Measurements from ENCODE around the gene GTF3A. TPM values are rescaled to one million over a fixed set of nuclear protein-coding genes. Genes with fewer than 3 reads are reported as not detected.

Gene GTF3A
- polyA plus RNA-seq (ENCODE audit: insufficient read length in 3 of 3), result 10 to 100 TPM; 76.7 to 87.0 (median 80.3) TPM
- long read RNA-seq, donor 1, transcript GTF3A-201 (9 exons, 1,383 nt), result major isoform, 19 of 20 reads
- long read RNA-seq, donor 1, partial matches to known transcripts, result 0 of 20 reads
- long read RNA-seq, donor 1, other reads (novel, unspliced or antisense), result 0 of 20 reads
- long read RNA-seq, donor 2, transcript GTF3A-201 (9 exons, 1,383 nt), result major isoform, 28 of 163 reads
- long read RNA-seq, donor 2, partial matches to known transcripts, result 67 of 163 reads
- long read RNA-seq, donor 2, other reads (novel, unspliced or antisense), result 66 of 163 reads
- long read RNA-seq, donor 3, transcript GTF3A-201 (9 exons, 1,383 nt), result major isoform, 23 of 52 reads
- long read RNA-seq, donor 3, transcript GTF3A-207 (3 exons, 829 nt), result minor isoform, 6 of 52 reads
- long read RNA-seq, donor 3, partial matches to known transcripts, result 17 of 52 reads
- long read RNA-seq, donor 3, other reads (novel, unspliced or antisense), result 5 of 52 reads
- long read RNA-seq, donor 4, transcript GTF3A-201 (9 exons, 1,383 nt), result major isoform, 48 of 59 reads
- long read RNA-seq, donor 4, partial matches to known transcripts, result 6 of 59 reads
- long read RNA-seq, donor 4, other reads (novel, unspliced or antisense), result 0 of 59 reads
- long read RNA-seq, donor 5, transcript GTF3A-201 (9 exons, 1,383 nt), result major isoform, 11 of 14 reads
- long read RNA-seq, donor 5, partial matches to known transcripts, result 0 of 14 reads
- long read RNA-seq, donor 5, other reads (novel, unspliced or antisense), result 0 of 14 reads
- long read RNA-seq, donor 6, transcript GTF3A-201 (9 exons, 1,383 nt), result major isoform, 20 of 23 reads
- long read RNA-seq, donor 6, partial matches to known transcripts, result 0 of 23 reads
- long read RNA-seq, donor 6, other reads (novel, unspliced or antisense), result 0 of 23 reads
- long read RNA-seq, donor 7, transcript GTF3A-201 (9 exons, 1,383 nt), result major isoform, 22 of 166 reads
- long read RNA-seq, donor 7, partial matches to known transcripts, result 110 of 166 reads
- long read RNA-seq, donor 7, other reads (novel, unspliced or antisense), result 32 of 166 reads
- long read RNA-seq, donor 8, transcript GTF3A-201 (9 exons, 1,383 nt), result major isoform, 18 of 22 reads
- long read RNA-seq, donor 8, partial matches to known transcripts, result 0 of 22 reads
- long read RNA-seq, donor 8, other reads (novel, unspliced or antisense), result 0 of 22 reads
- long read RNA-seq, donor 9, transcript GTF3A-201 (9 exons, 1,383 nt), result major isoform, 28 of 36 reads
- long read RNA-seq, donor 9, partial matches to known transcripts, result 5 of 36 reads
- long read RNA-seq, donor 9, other reads (novel, unspliced or antisense), result 0 of 36 reads
- long read RNA-seq, donor 10, transcript GTF3A-201 (9 exons, 1,383 nt), result major isoform, 27 of 35 reads
- long read RNA-seq, donor 10, transcript GTF3A-207 (3 exons, 829 nt), result minor isoform, 7 of 35 reads
- long read RNA-seq, donor 10, partial matches to known transcripts, result 0 of 35 reads
- long read RNA-seq, donor 10, other reads (novel, unspliced or antisense), result 0 of 35 reads
- long read RNA-seq, donor 11, transcript GTF3A-201 (9 exons, 1,383 nt), result major isoform, 13 of 22 reads
- long read RNA-seq, donor 11, partial matches to known transcripts, result 6 of 22 reads
- long read RNA-seq, donor 11, other reads (novel, unspliced or antisense), result 0 of 22 reads
- long read RNA-seq, donor 12, transcript GTF3A-201 (9 exons, 1,383 nt), result major isoform, 34 of 53 reads
- long read RNA-seq, donor 12, transcript GTF3A-207 (3 exons, 829 nt), result minor isoform, 7 of 53 reads
- long read RNA-seq, donor 12, partial matches to known transcripts, result 7 of 53 reads
- long read RNA-seq, donor 12, other reads (novel, unspliced or antisense), result 0 of 53 reads
- long read RNA-seq, donor 13, transcript GTF3A-201 (9 exons, 1,383 nt), result major isoform, 14 of 158 reads
- long read RNA-seq, donor 13, partial matches to known transcripts, result 123 of 158 reads
- long read RNA-seq, donor 13, other reads (novel, unspliced or antisense), result 17 of 158 reads
- long read RNA-seq, donor 14, result 0 reads
- long read RNA-seq, donor 15, transcript GTF3A-207 (3 exons, 829 nt), result minor isoform, 6 of 252 reads
- long read RNA-seq, donor 15, transcript GTF3A-201 (9 exons, 1,383 nt), result major isoform, 36 of 252 reads
- long read RNA-seq, donor 15, partial matches to known transcripts, result 140 of 252 reads
- long read RNA-seq, donor 15, other reads (novel, unspliced or antisense), result 70 of 252 reads
- long read RNA-seq, donor 16, transcript GTF3A-207 (3 exons, 829 nt), result minor isoform, 6 of 157 reads
- long read RNA-seq, donor 16, transcript GTF3A-201 (9 exons, 1,383 nt), result major isoform, 33 of 157 reads
- long read RNA-seq, donor 16, partial matches to known transcripts, result 112 of 157 reads
- long read RNA-seq, donor 16, other reads (novel, unspliced or antisense), result 6 of 157 reads

DNA sequence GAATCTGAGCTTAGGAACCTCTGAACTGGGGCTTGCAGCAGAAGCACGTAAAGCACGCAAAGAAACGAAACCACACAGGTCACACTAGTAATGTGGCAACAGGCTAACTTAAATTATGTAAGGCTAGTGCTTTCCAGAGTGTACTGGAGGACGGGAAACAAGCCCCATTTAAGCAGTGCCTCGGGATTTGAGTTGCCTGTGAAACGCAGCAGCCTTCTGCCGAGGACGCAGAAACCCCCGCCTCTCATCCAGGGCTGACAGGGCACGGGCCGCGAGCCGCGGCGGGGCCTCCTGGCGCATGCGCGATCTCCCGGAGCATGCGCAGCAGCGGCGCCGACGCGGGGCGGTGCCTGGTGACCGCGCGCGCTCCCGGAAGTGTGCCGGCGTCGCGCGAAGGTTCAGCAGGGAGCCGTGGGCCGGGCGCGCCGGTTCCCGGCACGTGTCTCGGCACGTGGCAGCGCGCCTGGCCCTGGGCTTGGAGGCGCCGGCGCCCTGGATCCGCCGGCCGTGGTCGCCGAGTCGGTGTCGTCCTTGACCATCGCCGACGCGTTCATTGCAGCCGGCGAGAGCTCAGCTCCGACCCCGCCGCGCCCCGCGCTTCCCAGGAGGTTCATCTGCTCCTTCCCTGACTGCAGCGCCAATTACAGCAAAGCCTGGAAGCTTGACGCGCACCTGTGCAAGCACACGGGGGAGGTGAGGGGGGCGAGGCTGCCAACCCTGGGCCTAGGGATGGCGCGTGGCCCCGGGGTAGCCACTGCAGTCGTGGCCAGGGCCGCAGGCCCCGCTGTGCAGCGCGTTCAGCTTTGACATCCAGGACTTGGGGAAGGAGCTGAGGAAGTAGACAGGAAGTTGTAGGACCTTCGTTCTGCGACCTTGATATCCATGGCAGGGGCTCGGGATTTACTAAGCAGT is at the start of gene GTF3A:
TSS of gene GTF3A (plus strand) at position 374 of the 912 bp plus-strand sequence.
- peak; percentile 85 for DNase-seq

DNA sequence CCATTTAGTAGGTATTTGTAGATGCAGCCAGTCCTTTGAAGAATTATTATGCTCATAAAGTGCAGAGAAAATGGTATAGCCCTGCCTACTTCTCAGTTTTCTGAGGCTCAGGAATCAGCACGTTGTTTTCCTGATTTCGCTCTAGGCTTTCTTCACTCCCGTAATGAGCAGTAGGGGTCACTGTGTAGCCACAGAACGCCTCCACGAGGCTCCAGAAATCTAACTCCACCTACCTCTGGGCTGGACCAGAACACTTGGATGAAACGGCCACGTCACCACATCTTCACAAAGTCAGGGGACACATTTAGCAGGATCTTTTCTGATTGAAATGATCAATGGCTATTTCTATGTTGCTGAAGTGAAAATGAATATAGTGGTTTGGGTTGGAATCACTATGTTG is 49.8 kb upstream of the GTF3A start:
- peak; percentile 69 for DNase-seq

DNA sequence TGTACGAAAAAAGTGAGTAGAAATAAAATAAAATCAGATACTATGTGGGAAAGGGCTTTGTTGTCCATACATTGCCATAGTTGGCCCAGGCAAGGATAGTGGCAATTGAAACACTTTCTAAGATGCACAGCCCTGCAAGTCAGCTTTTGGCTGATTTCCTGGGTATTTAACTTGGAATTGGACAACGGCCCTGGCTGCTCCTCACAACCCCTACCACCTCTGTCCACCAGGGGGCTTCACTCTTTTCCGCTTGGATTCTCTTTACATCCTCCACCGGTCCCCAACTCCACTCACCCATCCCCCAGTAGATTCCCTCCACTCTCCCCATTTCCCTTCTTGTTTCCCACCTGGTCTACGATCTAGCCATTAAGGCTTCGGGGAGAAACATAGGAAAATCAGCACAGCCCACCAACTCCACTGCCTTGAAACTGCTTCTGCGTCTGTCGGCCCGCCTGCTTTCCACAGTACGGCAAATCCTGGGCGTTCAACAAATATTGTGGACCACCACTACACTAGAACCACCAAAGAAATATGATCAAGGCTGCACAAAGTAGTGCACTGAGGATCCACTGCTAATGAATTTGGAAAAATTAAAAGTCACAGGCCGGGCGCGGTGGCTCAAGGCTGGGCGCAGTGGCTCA is 48.6 kb upstream of the GTF3A start:
- DNase-seq, result peak; percentile 47

DNA sequence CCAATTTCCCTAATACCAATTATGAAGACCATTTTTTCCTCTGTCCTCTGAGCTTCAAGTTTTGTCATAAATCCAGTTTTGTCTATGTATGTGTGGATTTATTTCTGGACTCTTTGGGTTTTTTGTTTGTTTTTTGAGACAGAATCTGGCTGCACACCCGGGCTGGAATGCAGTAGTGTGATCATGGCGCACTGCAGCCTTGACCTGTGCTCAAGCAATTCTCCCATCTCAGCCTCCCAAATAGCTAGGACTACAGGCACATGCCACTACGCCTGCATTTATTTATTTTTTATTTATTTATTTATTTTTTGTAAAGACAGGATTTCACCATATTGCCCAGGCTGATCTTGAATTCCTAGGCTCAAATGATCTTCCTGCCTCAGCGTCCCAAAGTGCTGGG is 45.3 kb upstream of the GTF3A start:
- DNase-seq, result no peak

DNA sequence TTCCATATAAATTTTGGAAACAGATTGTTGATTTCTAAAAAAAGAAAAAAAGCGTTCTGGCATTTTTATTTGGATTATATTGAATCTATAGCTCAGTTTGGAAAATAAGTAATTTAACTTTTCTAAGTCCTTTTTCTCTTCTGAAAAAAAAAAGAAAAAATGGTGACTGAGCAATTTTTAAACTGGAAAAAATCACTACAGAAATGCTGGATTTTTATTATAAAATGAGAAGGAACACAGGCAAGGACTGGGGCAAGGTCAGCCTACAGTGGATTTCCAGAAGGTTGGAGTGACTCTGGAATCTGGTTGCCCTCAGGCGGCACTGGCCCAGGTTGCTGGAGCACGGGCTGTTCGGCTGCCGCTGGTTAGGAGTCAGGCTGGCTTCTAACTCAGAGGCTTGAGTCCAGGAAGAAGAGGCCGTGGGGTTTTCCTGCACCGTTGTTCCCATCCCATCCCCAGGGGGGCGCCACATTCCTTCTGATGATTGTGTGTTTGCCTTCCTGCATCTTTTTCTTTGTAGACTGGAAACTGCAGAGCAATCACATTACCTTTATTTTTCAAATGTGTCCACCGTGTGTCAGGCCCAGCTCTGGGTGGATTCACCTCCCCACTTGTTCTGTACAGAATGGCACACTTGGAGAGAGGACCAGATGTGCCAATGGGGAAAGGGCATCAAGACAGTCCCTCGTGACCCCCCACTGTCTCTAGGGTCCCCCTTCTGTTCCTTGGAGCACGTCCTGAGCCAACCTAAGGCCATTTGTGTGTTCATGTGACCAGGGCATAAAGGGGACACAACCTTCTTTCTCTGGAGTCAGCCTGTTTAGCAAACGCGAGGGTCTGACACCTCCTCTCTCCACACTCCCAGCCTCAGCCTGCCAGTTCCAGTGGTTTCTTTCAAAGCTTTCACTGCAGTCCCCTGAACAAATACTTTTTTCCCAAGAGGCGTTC is 44.5 kb upstream of the GTF3A start:
- DNase-seq, result no peak

DNA sequence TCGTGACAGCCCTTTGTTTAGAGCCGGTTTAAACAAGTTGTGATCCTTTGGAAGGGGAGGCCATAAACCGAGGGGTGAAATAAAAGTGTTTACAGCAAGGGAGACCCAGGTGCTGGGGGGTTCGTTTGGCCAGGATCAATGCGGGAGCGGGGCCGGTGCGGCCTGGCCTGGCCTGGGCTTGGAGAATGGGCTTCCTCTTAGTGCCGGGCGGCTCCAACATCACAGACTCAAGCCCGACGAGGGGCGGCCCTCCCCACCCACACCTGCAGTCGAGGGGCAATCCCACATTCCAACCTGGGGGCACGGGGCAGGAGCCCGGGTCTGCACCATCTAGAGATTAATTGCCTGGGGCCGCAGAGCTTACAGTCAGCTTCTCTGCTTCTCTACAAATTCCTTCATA is 42.8 kb upstream of the GTF3A start:
- DNase-seq, result no peak

DNA sequence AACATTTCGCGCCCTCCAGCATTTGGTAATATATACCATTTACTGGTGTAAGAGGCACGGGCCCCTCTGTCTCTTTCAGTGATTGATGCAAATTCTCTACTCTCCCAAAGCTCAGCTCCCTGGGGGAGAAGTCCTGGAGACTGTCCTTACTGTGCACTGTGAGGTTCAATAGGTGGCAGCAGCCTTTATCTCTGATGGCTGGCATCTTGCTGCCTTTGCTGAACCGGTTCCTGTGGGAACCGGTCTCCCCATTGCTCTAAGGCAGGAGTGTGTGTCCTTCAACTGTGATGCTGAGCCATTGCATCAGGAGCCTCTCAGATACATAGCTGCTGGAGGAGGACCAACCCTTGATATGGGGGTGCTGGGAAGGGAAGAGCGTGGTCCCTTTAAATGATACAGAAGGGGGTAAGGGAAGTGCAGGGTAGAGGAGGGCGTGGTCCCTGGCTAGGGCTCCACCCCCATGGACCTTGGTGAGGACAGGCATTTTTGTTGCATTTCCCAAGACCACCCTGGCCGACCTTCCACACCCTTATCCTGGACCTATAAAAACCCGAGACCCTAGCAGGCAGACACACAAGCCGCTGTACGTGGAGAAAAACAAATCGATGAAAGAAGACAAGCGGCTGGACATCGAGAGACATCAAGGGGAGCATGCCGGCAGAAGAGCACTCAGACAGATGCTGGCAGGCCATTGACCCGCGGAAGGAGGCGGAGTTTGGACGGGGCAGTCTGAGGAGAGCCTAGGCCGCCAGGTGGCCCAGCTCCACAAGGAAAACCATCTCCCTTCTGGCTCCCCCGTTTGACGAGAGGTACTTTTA is 41.1 kb upstream of the GTF3A start:
- DNase-seq, result no peak

DNA sequence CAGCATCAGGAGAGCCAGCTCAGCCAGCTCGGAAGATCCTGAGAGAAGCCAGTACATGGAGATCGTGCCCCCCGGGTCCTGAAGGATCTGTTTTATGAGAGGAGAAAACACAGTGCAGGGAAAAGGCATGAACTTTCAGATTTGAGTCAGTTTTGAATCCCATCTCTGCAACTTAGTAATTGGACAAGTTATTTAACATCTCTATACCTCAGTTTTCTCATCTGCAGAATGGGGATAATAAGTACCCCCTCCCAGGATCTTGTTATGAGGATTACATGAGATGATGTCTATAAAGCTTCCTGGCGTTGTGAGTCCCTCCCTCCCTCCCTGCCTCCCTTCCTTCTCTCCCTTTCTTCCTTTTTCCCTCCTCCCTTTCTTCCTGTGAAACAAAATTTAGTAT is 40.1 kb upstream of the GTF3A start:
- no peak for DNase-seq

DNA sequence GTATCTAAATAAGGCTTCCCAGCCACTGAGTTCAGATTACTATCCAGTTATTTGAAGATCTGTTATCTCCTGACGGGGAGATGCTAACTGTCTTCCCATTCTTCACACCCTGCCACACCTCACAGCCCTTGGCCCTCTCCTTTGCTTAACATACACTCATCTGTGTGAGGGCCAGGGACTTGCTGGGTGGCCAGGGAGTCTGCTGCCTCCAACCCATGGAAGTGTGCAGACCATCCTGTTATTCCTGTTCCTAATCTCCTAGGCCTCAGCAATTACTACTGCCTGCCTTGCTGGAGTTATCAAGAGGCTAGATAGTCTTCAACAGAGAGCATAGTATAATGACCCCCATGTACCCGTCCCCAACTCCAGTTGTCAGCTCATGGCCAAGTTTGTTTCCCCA is 36.2 kb upstream of the GTF3A start:
- no peak for DNase-seq

DNA sequence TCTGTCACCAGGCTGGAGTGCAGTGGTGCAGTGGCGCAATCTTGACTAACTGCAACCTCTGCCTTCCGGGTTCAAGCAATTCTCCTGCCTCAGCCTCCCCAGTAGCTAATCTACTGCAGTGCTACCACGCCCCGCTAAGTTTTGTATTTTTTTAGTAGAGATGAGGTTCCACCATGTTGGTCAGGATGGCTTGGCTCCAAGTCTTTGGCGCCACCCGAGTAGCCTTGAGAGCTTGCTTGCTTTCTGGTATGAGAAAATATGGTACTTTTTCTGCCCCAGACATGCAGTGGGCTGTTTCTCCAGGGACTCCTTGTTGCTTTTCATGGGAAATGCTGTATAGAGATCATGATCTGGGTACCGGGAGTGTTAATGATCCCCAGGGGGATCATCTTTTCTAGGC is 34.5 kb upstream of the GTF3A start:
- no peak for DNase-seq

DNA sequence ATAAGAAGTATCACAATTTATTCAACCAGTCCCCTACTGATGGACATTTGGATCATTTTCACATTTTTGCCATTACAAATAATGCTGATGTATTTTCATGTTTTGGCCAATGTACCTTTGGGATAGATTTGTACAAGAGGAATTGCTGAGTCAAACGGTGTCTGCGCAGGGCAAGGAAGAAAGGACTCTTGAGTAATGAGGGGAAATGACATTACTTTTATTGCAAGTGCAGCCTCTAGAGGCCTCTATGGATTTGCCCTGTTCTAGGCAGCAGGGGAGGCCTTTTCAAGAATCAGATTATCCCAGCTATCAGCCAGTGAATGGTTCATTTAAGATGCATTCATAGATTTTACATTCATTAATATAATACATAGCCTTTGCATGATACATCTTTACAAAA is 32.9 kb upstream of the GTF3A start:
- no peak for DNase-seq

DNA sequence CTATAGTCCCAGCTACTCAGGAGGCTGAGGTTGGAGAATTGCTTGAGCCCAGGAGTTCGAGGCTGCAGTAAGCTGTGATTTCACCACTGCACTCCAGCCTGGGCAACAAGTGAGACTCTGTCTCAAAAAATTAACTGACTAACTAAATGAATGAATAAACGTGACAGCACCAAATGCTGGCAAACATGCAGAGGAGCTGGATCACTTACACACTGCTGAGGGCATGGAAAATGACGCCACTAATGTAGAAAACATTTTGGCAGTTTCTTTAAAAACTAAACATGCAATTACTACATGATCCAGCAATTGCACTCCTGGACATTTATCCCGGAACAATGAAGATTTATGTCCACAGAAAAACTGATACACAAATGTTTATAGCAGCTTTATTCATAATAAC is 31.3 kb upstream of the GTF3A start:
- no peak for DNase-seq

DNA sequence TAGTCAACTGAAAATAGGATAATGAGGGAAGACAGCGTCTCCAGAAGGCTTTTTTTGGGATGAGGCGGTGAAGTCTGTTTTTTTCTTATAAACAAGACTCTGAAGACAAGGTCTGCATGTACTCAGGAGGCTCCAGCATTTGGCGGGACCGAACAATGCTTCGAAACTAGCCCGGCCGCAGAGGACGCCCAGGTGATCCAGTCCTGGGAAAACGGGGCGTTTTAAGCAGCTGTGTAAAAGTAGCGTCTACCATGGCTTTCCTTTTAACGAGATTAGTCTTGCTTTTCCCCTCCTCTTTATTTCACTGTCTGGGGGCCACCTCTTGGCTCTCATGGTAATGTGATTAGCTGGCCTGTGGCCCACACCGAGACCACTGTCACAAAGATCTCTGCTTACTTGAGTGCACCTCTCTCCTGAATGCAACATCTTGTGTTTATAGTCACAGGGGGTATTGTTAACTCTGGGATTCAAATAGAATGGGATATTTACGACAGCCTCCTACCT is 29.4 kb upstream of the GTF3A start:
- DNase-seq, result no peak

DNA sequence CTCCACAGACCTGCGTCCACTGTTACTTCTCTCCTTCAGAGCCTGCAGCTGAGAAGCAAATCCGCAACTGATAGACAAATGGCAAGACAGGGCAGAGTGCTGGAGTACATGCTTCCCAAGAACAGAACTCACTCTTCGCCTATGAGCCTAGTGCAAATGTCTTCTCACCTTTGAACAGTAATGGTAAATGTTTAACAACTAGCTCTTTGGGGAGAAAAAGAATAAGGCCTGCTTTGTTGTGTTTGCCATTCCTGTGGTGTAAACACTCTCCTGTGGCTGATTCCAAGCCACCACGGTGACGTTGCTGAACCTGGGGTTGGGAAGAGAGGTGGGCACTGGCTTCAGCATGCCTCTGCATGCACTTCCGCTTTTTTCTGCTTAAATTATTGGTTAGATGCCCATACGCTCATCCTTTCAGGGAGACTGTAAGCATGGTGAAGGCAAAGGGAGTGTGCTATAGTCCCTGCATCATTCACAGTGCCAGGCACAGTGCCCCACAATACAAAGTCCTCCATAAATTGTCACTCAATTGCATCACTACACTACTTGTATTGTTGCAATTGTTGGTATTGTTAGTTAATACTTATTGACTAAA is 28.1 kb upstream of the GTF3A start:
- no peak for DNase-seq

DNA sequence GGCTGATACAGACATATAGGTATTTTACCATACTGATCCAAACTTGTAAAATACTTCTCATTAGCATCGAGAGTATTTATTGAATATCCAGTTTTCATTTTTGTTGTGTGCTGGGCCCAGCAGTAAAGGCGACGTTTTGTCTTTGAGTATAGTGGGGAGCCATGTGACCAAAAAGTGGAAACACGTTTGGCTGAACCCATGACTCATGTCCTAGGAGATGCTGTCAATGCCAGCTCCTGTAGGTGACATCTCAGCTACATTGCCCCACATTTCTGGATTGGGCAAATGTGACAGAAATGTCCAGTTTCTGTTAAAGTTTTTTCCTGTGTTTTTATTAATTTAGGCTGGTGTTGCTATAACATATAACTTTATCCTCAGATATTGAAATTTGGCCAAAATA is 26.1 kb upstream of the GTF3A start:
- DNase-seq, result no peak
